Spleen (tissue), 7 donors: ENCODE results near the gene MMD2.

Source experiments
- POLR2A ChIP-seq, 3 donors: fragments of 450-650 bp; IDR thresholded peaks; one replicate each; pipeline ENCODE4 v1.5.1; 2017; ENCODE audit warnings: antibody characterized with exemption in 3 of 3, mild to moderate bottlenecking in 1 of 3
- TF ChIP-seq, protein P1 (sequence below), 11 experiments: fragments of 200-600 bp in 7 of 11; fragments of 450-650 bp in 4 of 11; sonication (generic) in 4 of 11; IDR thresholded peaks in 8 of 11; conservative IDR thresholded peaks in 3 of 11; 1 replicate in 7 of 11; 2 replicates in 4 of 11; pipeline versions ENCODE4 v1.4.0 to v1.8.0; 2016 to 2021; ENCODE audit warnings: antibody characterized with exemption in 11 of 11, inconsistent platforms in 4 of 11, mild to moderate bottlenecking in 1 of 11
- donor health status: DM: no; HTN: no; CAD: no; lungs with moderate emphysema.
- donor health status: DM: no; HTN: no; CAD: no.
- donor health status: DM: no; HTN: no; CAD: no.

DNA sequence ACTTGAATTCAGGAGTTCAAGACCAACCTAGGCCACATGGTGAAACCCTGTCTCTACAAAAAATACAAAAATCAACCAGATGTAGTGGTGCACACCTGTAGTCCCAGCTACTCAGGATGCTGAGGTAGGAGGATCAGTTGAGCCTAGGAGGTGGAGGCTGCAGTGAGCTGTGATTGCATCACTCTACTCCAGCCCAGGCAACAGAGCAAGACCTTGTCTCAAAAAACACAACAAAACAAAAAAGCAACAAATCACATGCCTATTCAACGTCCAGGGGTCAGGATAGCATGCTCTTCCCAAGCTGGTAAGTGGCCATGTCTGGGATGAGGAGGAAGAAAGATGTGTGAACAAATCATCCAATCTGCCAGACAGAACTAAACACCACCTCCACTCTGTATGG, 69.3 kb downstream of the MMD2 start:
- TF ChIP-seq, protein P1, sequence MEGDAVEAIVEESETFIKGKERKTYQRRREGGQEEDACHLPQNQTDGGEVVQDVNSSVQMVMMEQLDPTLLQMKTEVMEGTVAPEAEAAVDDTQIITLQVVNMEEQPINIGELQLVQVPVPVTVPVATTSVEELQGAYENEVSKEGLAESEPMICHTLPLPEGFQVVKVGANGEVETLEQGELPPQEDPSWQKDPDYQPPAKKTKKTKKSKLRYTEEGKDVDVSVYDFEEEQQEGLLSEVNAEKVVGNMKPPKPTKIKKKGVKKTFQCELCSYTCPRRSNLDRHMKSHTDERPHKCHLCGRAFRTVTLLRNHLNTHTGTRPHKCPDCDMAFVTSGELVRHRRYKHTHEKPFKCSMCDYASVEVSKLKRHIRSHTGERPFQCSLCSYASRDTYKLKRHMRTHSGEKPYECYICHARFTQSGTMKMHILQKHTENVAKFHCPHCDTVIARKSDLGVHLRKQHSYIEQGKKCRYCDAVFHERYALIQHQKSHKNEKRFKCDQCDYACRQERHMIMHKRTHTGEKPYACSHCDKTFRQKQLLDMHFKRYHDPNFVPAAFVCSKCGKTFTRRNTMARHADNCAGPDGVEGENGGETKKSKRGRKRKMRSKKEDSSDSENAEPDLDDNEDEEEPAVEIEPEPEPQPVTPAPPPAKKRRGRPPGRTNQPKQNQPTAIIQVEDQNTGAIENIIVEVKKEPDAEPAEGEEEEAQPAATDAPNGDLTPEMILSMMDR (IDR thresholded peaks at IDR 0.05 in 8 of 11, conservative IDR thresholded peaks at IDR 0.05 in 3 of 11), result no peak
- TF ChIP-seq POLR2A (IDR thresholded peaks at IDR 0.05), result no peak
